Renal pelvis (tissue), 4 donors: ENCODE measurements around the gene TMEM63C. TPM values are rescaled to one million over a fixed set of nuclear protein-coding genes. Genes with fewer than 3 reads are reported as not detected.

ENCODE experiments used
- DNase-seq: peaks from one replicate; pipeline ENCODE4 v3.0.0-alpha.2; 2013
- polyA plus RNA-seq, 3 donors: library from polyadenylated mRNA; unstranded; fragments of 120-200 nt; gene quantifications; one replicate each; pipeline ENCODE4 v1.2.1, GENCODE V29; 2013; ENCODE audit not compliant: insufficient read length in 3 of 3

Gene TMEM63C
- polyA plus RNA-seq, 3 donors, result 2.2 to 2.6 (median 2.4) TPM

GRCh38 chr14:77221241-77221871 lies 39.8 kb downstream of the TMEM63C start:
- DNase-seq, result no peak

GRCh38 chr14:77222546-77223225 lies 41.1 kb downstream of the TMEM63C start:
- DNase-seq, result no peak

GRCh38 chr14:77224212-77224611 lies 42.6 kb downstream of the TMEM63C start:
- DNase-seq, result no peak

GRCh38 chr14:77225254-77225653 lies 43.7 kb downstream of the TMEM63C start:
- DNase-seq, result no peak

GRCh38 chr14:77225892-77226557 lies 44.4 kb downstream of the TMEM63C start:
- DNase-seq, result no peak

- no peak for DNase-seq
These were observed 46.5 kb downstream of the TMEM63C start for GRCh38 chr14:77228056-77228455.

GRCh38 chr14:77230914-77231313 lies 49.3 kb downstream of the TMEM63C start:
- DNase-seq, result no peak

GRCh38 chr14:77231721-77232120 lies 50.1 kb downstream of the TMEM63C start:
- DNase-seq, result no peak

GRCh38 chr14:77236814-77237213 lies 55.2 kb downstream of the TMEM63C start:
- no peak for DNase-seq

- DNase-seq, result no peak
These were observed 56.8 kb downstream of the TMEM63C start for GRCh38 chr14:77238356-77238755.

- DNase-seq, result no peak
These were observed 57.4 kb downstream of the TMEM63C start for GRCh38 chr14:77238996-77239395.

GRCh38 chr14:77239412-77239811 lies 57.8 kb downstream of the TMEM63C start:
- no peak for DNase-seq

- DNase-seq, result no peak
These were observed 58.8 kb downstream of the TMEM63C start for GRCh38 chr14:77240336-77240915.

- DNase-seq, result peak; percentile 3
These were observed 60.4 kb downstream of the TMEM63C start for GRCh38 chr14:77241955-77242354.

- no peak for DNase-seq
These were observed 61.2 kb downstream of the TMEM63C start for GRCh38 chr14:77242752-77243151.

GRCh38 chr14:77243853-77244252 lies 62.3 kb downstream of the TMEM63C start:
- no peak for DNase-seq

- no peak for DNase-seq
These were observed 64.2 kb downstream of the TMEM63C start for GRCh38 chr14:77245820-77246219.

- DNase-seq, result no peak
These were observed 65.2 kb downstream of the TMEM63C start for GRCh38 chr14:77246784-77247183.

GRCh38 chr14:77248666-77249065 lies 67.1 kb downstream of the TMEM63C start:
- DNase-seq, result no peak

GRCh38 chr14:77249286-77249685 lies 67.7 kb downstream of the TMEM63C start:
- DNase-seq, result no peak

GRCh38 chr14:77250927-77251326 lies 69.3 kb downstream of the TMEM63C start:
- no peak for DNase-seq

- DNase-seq, result no peak
These were observed 70.3 kb downstream of the TMEM63C start for GRCh38 chr14:77251870-77252269.
